ENCODE data around the gene TOMM34.

The TOMM34 gene

DNA sequence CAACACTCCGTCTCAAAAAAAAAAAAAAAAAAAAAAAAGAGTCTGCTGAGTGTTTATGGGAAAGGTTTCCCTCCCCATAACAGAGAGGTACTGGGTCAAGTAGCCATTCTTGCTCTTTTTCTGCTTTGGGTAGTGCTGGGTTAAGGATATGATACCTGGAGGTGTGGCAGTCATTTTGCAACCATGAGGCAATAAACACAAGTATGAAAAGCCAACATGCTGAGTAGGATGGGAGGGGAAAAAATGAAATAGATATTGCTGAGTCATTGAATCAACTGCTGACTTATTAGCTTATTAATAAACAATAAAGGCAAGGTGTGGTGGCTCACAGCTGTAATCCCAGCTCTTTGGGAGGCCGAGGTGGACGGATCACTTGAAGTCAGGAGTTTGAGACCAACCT lies 2.3 kb upstream of the TOMM34 start:
- DNase-seq (ENCODE audit: low read depth): no peak

DNA sequence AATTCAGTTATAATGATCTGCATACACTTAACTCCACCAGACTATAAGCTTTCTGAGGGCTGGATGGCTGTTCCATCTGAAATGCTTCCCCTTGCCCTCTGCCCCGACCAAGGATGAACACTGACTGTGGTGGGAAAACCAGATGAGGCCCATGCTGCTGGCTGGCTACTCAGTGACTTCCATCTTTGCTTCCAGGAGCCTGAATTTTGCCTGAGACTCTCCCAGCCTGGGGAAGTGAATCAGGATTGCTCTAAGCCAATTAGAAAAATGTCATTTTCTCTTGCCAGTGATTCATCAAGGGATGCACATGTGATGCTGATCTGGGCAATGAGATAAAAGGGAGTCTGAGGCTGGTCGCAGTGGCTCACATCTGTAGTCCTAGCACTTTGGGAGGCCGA lies 1.7 kb upstream of the TOMM34 start:
- no peak for DNase-seq (ENCODE audit: low read depth)

DNA sequence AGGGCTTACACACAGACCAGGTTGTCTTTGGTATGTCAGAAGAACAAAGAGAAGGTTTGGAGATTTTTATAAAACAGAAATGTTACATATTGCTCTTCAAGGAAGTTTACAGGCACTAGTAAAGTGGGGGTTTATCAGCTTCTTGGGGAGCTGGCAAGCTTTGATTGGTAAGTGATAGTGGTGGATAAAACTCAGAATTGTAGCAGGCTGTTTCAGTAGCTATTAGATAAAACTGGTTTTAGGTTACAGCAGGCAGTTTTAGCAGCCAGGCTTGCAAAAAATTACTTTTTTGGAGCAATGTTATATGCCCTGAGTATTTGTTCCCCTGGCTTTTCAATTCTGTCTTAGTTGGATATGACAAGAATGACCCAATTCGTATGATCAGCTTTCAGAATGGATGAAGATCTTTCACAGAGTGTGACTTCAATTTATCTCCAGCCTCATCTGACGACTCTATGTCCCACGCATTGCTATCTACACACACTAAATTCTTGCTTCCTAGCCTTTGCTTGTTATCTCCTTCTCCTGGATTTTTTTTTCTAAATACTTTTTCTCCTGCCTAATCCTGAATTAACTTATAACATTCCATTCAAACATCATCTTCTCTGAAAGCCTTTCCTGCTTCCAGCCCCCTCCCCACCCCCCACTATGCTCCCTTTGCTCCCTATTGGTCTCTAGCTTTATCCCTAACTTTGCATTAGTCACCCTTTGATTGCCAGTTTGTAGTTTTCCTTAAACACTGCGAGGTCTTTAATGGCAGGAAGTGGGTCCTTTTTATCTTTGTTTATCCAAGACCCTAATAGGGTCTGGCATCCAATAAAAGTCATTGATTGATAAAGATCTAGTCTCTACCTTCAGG lies 1.0 kb upstream of the TOMM34 start:
- no peak for DNase-seq (ENCODE audit: low read depth)

DNA sequence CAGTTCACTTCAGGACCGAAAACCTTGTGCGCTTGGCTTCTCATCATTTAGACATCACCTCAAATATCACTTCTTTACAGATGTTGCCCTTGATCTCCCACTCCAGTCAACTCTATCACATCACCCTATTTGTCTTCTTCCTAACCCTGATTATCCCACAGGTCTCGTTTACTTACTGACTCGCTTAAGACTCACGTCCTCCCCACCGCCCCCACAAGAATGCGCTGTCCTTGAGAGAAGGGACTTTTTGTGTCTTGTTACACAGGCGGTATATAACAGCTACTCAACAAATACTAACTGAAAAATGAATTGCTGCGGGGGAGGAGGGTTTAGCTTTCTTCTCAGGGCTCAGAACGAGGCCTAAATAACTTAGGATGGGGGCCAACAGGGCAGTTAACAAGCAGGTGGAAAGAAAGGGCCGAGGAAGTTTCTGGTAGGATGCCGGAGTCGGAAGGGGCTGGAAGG lies 527 bp downstream of the TOMM34 start:
- peak; percentile 48 for DNase-seq (ENCODE audit: low read depth)

DNA sequence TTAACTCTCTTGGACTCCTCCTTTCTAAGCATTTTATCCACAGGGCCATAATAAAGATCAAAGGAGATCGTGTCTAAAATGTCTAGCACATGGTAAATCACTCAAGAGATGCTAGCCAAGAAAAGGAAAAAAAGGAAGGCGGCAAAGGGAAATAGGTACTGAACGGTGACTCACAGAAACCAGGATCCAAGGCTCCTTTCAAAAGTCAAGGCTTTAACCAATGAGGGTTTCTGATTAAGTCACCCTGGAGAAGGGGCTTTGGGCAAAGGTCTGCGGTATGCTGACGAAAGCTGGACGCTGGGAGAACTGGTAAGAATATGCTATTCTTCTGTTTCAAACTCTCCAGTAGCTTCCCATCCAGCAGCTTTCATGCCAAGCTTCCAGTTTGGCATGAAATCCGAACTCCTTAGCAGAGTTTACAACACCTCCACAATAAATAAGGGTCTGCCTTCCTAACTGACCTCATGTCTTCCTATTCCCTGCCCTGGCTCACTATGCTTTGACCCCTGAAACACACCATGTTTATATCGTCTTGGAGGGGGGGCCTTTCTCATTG lies 1.0 kb downstream of the TOMM34 start:
- no peak for DNase-seq (ENCODE audit: low read depth)

DNA sequence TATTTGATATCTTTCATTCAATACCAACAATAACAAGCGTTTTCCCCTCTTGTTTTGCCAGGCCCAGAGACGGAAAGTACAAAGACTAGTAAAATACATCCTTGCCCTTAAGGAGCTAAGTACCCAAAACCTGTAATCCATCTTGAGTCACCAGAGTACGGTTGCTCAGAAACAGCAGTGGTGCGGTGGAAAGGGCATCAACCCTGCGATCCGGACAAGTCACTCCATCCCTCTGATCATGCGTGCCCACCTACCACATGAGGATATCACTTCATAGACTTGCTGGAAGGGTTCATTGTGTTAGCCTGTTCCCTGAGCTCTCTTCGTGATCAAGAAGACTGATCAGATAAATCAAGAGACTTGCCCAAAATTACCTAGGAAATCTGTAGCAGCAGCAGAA lies 1.9 kb downstream of the TOMM34 start:
- no peak for DNase-seq (ENCODE audit: low read depth)

DNA sequence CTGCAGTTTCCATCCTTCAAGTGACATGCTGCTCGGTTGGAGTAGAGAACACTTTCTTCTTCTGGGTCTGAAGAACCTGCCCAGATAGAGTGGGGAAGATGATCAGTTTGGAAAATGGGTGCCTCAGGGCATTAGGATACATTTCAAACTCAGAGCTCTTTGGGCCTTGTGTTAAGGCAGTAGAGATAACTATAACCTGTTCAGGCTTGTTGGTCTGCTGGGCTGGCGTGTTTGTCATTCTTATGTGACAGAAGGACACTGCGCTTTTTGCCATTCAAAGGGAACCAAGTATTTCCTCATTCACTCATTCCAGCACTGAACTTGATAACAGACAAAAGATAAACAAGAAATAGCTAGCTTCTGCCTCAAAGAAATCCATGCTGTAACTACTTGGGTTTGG lies 3.8 kb downstream of the TOMM34 start:
- DNase-seq (ENCODE audit: low read depth): no peak

DNA sequence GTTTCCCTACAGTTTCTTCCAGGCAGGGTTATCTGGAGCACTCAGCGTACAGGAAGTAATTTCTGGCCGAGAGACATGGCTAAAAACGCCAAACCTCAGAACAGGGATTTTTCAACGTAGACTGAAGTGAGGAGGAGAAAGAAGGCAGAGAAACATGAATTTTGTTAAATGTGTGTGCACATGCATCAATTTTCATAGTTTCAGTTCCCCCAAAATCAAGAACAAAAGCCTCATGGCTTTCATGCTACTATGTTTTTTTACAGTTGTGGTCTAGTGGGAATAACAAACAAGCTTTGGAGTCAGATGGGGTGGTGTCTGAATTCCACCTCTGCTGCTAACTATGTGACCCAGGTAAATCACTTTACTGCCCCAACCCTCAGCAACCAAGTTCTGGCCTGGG lies 4.9 kb downstream of the TOMM34 start:
- no peak for DNase-seq (ENCODE audit: low read depth)

DNA sequence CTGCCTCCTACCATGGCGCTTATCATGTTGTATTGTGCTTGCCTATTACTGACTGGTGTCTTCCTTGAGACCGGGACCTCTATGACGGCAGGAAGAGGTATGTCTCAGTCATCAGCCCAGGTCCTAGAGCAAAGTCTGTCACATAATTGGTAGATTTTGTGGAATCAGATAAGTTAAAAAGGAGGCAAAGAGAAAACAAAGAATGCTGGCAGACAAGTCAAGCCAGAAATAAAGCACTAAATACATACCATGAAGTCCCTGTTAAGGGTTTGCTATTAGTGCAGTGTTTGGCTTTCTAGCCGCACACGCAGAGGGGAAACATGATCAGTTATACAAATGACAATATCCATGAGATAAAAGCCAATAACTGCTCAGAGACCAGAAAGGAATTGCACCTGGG lies 6.0 kb downstream of the TOMM34 start:
- DNase-seq (ENCODE audit: low read depth): no peak

DNA sequence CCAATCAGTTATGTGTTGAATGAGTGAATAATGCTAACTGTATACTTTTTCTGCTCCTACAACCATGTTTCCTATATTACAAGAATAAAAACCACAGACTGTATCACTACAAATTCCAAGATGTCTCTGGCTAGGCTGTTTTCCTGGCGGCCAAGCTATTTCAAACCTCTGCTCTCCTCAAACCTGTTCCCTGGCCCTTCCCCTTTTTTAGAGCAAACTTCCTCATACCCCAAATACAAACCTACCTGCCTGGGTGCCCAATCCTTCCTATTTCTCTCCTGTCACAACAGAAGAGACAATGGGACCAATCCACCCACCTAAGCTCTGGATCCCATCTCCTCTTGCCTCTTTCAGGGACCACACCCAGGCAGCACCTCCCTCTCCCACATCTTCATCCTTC lies 7.5 kb downstream of the TOMM34 start:
- no peak for DNase-seq (ENCODE audit: low read depth)

DNA sequence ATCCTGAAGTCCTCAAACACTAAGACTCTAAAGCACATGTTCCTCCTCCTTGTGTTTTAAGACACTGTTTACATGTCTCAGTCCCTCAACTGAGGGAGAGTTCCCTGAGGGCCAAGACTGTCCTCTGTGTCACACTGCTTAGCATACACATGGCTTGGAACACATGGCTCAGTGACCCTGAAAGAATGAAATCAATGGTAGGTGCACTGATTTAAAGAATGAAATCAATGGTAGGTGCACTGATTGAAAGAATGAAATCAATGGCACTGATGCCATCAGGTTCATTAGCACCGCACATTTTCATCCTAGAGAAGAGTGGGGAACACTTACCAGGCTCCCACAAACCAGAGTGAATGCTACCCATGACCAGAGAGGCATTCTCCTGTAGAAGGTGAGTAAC lies 9.8 kb downstream of the TOMM34 start:
- no peak for DNase-seq (ENCODE audit: low read depth)

DNA sequence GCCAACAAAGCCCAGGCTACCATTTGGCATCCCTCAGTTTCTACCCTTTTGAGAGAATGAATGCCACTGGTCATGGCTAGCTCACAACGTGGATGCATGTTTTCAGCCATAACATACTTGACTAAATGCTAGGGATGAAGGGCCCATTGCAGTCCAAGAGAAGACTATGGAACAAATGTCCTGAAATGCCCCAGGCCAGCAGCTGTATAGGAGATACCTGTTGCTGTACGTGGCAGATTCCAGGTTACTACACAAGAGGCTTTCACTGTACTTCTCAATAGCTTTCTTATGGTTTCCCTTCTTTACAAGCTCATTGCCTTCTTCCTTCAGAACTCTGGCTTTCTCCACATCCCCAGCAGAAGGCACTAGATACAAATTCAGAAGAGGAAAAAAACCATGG lies 11.7 kb downstream of the TOMM34 start:
- DNase-seq (ENCODE audit: low read depth): no peak

DNA sequence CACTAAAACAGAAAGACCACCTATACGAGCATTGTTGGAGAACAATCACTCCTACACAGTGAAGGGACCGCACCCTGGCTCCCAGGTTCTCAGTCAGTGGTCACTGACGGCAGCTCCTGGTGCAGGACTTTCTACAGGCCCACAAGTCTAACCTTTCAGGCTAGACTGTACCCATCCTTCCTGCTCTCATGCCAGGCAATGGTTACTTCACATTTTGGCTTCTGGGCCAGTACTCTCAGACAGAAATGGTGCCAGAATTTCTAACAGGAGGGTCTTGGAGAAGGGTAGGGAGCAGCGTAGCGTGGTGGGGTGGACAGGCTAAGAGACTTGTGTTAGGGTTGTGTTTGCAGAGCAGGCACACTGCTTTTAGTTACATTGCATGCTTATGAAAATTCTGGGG lies 12.1 kb downstream of the TOMM34 start:
- DNase-seq (ENCODE audit: low read depth): no peak

DNA sequence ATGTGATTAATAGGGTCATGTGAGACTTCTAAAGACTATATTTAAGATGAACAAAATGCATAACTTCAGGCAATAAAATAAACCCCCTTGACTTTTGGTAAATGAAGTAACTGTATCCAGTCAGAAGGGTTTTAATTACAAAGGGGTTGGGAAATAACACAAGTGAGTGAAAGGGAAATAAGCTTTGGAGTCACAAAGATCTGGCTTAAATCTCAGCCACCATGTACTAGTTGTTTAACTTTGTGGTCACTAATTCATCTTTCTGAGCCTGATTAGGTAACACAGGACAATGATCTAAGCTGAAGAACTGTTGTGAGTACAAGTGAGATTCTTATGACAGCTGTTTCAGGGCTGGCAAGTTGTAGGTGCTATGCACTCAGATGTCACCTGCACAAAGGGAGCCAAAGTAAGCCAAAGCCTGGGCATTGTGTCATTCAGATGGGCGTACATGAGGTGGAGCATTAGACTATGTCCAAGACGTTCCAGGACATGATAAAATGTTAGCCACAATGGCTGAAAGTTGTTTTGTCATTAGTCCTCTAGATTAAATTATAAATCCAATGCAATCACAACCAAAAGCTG lies 13.8 kb downstream of the TOMM34 start:
- DNase-seq (ENCODE audit: low read depth): no peak

DNA sequence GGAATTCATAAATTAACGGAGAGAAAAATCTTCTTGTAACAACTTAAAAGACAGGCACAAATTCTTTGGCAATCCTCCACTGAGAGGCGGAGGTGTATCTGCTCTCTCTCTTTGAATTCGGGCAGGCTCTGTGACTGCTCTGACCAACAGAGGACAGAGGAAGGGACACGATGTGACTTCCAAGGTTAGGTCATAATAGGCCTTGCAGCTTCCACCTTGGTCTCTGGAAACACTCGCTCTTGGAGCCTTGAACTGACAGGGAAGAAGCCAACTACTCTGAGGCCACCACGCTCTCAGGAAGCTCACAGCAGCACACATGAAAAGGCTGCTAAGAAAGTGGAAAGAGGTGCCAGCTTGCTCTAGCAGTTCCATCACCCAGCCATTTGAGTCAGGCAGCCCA lies 14.9 kb downstream of the TOMM34 start:
- DNase-seq (ENCODE audit: low read depth): no peak

DNA sequence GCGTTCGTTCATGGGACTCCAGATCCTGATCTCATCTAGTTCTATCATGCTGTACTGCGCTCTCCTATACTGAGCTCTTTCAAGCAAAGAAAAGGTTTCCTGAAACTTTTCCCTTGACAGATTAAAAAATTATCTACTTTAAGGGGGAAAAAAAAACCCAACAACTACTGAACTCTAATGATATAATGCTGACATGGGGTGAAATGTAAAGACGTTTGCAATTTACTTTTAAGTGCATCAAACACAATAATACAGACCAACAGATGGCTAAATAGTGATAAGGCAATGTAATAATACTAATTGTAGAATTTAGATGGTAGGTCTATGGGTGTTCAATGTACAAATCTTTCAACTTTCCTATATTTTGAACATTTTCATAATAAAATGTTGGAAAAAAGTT lies 16.4 kb downstream of the TOMM34 start:
- DNase-seq (ENCODE audit: low read depth): no peak

DNA sequence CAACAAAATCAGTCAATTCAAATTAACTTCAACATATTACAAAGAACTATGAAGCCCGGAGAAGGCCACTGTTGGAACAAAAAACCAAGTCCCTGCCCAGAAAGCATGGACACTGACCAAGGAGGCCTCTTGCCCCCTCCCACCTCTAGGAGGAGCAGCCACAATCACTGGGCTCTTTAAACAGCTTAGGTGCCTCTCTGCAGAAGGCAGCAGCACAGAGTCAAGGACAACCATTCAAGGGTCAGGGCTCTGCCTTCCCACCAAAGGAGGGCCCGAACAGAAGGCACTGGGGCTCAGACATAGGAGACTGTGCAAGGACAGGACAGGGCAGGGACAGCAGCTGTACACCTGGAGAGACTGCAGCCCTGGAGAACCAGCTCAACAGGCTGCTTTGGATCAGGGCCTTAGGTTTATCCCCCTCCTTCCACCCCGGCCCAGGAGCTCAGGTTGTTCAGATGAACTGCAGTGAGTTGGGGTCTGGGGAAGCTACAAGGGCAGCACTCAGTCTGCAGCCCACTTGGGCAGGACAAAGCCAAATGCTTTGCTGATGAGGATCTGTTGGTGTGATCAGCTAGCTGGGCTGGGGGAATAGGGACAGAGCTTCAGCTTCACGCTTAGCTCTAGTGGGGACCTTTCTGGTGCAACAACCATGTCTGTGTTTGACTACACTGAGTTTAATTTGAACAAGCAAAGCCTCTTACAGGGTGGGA lies 17.8 kb downstream of the TOMM34 start:
- no peak for DNase-seq (ENCODE audit: low read depth)

DNA sequence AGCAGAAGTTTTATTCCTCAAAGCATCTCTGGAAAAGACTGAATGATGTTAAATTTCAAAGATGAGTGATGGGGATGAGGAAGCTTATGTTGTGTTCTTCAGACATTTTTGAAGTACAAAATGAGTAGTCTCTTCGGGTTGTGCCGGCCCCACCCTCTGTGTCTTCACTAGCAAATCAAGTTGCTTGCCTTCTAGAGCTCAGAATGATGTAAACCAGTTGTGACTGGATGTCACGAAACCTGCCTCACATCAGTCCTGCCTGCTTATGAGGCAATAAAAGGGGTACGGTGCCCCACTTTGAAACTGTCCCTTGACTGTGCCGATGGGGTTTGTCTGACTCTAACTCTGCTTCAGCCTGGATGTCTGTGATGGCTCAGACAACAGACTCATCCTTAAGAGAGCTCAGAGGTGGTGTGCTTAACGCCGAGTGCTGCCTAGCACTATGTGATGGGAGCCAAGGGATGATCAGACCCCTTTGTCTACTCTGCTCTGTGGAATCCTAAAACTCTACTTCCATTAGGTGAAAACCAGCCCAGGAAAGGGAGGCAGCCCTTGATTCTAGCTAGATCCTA lies 19.0 kb downstream of the TOMM34 start:
- no peak for DNase-seq (ENCODE audit: low read depth)

DNA sequence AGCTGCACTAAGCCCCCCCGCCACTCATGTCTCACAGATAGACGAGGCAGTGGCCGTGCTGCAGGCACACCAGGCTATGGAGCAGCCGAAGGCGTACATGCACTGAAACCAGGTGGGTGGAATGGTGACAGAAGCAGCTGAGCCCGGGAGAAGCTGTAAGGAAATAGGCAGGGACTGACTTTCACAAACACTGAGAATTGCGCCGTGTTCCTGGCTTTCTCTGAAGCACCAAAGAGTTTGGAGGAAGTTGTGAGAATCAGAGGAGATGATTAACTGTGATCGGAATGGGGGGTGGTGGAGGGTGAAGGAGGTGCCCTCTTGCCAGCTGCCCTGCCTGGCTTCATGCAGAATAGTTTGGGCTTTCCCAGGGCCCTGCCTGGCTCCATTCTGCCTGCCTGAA lies 21.6 kb downstream of the TOMM34 start:
- DNase-seq (ENCODE audit: low read depth): no peak

DNA sequence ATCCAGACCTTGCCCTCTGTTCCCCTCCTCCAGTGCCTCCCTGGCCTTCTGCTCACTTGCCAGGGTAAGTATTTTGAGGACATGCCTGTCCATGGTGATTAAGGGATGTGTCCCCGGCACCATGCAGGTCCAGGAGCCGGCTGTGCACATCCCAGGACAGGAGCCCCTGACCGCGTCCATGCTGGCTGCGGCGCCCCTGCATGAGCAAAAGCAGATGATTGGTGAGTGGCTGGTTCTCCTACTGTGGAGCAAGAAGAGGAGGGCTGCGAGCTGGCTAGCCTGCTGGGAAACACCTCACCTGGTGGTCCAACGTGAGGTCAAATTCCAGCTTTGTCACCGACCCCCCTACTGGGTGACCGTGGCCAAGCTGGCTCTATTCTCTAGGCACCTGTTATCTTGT lies 23.7 kb downstream of the TOMM34 start:
- no peak for DNase-seq (ENCODE audit: low read depth)

DNA sequence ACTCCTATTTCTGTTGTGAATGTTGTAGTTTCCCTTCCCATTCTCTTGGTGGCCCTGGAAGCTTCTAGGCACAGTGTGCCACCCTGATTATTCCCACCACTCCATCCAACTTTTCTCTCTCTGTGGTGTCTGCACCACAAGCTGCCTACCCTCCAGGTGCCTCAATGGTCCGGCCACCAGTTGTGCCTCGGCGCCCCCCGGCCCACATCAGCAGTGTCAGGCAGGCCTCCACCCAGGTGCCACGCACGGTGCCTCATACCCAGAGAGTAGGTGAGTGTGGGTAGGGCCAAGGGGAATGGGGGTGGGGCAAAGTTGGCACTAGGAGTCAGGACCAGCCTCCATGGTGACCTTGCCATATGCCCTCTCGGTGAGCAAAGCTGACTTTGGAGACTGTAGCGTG lies 27.3 kb downstream of the TOMM34 start:
- no peak for DNase-seq (ENCODE audit: low read depth)

DNA sequence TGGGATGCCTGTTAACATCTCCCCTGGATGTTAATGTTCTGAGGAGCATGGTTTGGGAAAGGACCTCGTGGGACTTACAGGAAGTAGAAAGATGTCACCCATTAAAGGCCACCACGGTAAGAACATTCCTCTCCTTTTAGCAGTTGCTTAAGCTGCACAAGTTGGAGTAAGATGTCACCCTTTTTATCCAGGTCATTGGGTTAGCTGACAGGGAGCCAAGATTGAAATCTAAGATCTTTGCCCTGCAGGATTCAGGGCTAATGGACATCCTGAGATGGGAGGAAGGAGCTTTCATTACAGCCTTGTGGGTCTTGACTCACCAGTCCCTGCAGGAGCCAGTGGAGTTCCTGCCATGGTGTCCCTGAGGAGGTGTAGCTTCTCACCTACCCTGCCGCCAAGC lies 28.3 kb downstream of the TOMM34 start:
- DNase-seq (ENCODE audit: low read depth): no peak

Data from T-helper 22 cell (primary cell).